Ishikawa (cell line): ENCODE results near the gene IL1F10.

Source experiments
- CEBPB ChIP-seq: IDR thresholded peaks from 2 replicates; pipeline ENCODE4 v1.6.1; 2012
- EGR1 ChIP-seq: IDR thresholded peaks from 2 replicates; pipeline ENCODE4 v1.6.1; 2012
- EP300 ChIP-seq: IDR thresholded peaks from 2 replicates; pipeline ENCODE4 v1.6.1; 2012; ENCODE audit warnings: borderline replicate concordance
- MAX ChIP-seq: IDR thresholded peaks from 2 replicates; pipeline ENCODE4 v1.6.1; 2012
- NFIC ChIP-seq: IDR thresholded peaks from 2 replicates; pipeline ENCODE4 v1.6.1; 2012
- RAD21 ChIP-seq: IDR thresholded peaks from 2 replicates; pipeline ENCODE4 v1.6.1; 2012; ENCODE audit warnings: low read depth
- REST ChIP-seq: IDR thresholded peaks from 2 replicates; pipeline ENCODE4 v1.6.1; 2012; ENCODE audit warnings: low read depth, mild to moderate bottlenecking
- TEAD4 ChIP-seq: IDR thresholded peaks from 2 replicates; pipeline ENCODE4 v1.6.1; 2012
- USF1 ChIP-seq: IDR thresholded peaks from 2 replicates; pipeline ENCODE4 v1.6.1; 2012
- YY1 ChIP-seq: IDR thresholded peaks from 2 replicates; pipeline ENCODE4 v1.6.1; 2012; ENCODE audit warnings: low read depth
- ZBTB7A ChIP-seq: IDR thresholded peaks from 2 replicates; pipeline ENCODE4 v1.6.1; 2012; ENCODE audit warnings: low read depth

- TF ChIP-seq NFIC (no peak), CEBPB (no peak), REST (no peak), TEAD4 (no peak), EGR1 (no peak), MAX (no peak), YY1 (no peak), EP300 (no peak), ZBTB7A (no peak), RAD21 (no peak), USF1 (no peak)
These were observed 28.1 kb upstream of the IL1F10 start for GRCh38 chr2:113039719-113040118.
